ENCODE data around the gene ARL4D.

ARL4D gene

GRCh38 chr17:43448720-43449469 lies 50.1 kb downstream of the ARL4D start:
- Histone ChIP-seq H3K4me3 (ENCODE audit: low read depth, low read length) (no peak overlapping the region), H3K9ac (ENCODE audit: low read length) (no peak overlapping the region), H3K27ac (ENCODE audit: low read depth, low read length) (no peak overlapping the region)

GRCh38 chr17:43449470-43450248 lies 50.9 kb downstream of the ARL4D start:
- Histone ChIP-seq H3K27ac (ENCODE audit: low read depth, low read length) (no peak overlapping the region), H3K27me3 (ENCODE audit: control insufficient read depth, insufficient read depth, low read length) (no peaks in the 10 kb centered on the region), H3K9me3 (ENCODE audit: control insufficient read depth, insufficient read depth, low read depth, low read length) (no peaks in the 10 kb centered on the region; the same call in 1 of the 2 replicates), H3K9ac (ENCODE audit: low read length) (no peak overlapping the region), H3K4me1 (ENCODE audit: control insufficient read depth, insufficient read depth, low read length) (0 out of 2 replicates have a peak, but pooled peaks cover under 1% of the 10 kb centered on the region), H3K4me3 (ENCODE audit: low read depth, low read length) (no peak overlapping the region), H3K36me3 (ENCODE audit: control insufficient read depth, insufficient read depth, low read length) (no peaks in the 10 kb centered on the region)

More at GRCh38 chr17:43448720-43449469, 50.1 kb downstream of the ARL4D start:
- no peaks in the 10 kb centered on the region; the same call in 1 of the 2 replicates for H3K9me3 ChIP-seq (ENCODE audit: control insufficient read depth, insufficient read depth, low read depth, low read length)
- H3K4me1 ChIP-seq (ENCODE audit: control insufficient read depth, insufficient read depth, low read length), result peaks cover 3% of the 10 kb centered on the region; the same call in 1 of the 2 replicates
- H3K27me3 ChIP-seq (ENCODE audit: control insufficient read depth, insufficient read depth, low read length), result no peaks in the 10 kb centered on the region
- H3K36me3 ChIP-seq (ENCODE audit: control insufficient read depth, insufficient read depth, low read length), result no peaks in the 10 kb centered on the region
